ENCODE measurements around the gene NR4A3. TPM values are rescaled to one million over a fixed set of nuclear protein-coding genes. Genes with fewer than 3 reads are reported as not detected.

Gene NR4A3
- total and polyA plus RNA-seq, 2 experiments from 2014 or later, result 0.10 to 0.17 TPM

DNA sequence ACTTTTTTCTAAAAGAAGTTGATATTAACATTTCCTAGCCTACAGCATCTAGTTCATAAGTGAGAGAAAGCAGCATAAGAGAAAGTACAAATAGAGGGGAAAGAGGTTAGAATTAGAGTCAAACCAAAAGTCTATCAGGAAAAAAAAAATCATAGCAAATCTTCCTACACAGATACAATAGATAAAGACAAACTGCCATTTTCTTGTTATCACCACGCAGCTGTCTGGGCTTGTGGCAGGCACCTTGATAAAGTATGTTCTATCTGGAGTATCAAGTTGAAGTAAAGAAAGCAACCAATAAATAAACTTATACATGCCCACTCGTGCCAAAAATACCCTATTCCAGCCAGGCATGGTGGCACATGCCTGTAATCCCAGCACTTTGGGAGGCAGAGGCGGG, 5.3 kb upstream of the NR4A3 start:
- no peaks in the 10 kb centered on the region; the same call in 2 of the 3 replicates for H3K36me3 Mint-ChIP-seq (ENCODE audit: low read depth)
- peaks cover 8% of the 10 kb centered on the region; the same call in 1 of the 2 replicates for H3F3A ChIP-seq (replicated peaks; ENCODE audit: low read depth)
- H3K36me3 ChIP-seq (ENCODE audit: insufficient read depth), result no peaks in the 10 kb centered on the region
- no peak overlapping the region for H2AFZ ChIP-seq
- H3K4me1 ChIP-seq (ENCODE audit: insufficient read depth), result peaks cover 55% of the 10 kb centered on the region
- H3K27ac ChIP-seq (ENCODE audit: low read depth), result no peak overlapping the region
- no peak for TF ChIP-seq JUNB (IDR thresholded peaks at IDR 0.05; ENCODE audit: unreplicated experiment)
- TF ChIP-seq EZH2 (IDR thresholded peaks at IDR 0.05; ENCODE audit: low read depth, unreplicated experiment), result no peak
- TF ChIP-seq ZNF331 (CRISPR knock-in tag; IDR thresholded peaks at IDR 0.05; ENCODE audit: low read depth), result no peak
- TF ChIP-seq, protein P1, sequence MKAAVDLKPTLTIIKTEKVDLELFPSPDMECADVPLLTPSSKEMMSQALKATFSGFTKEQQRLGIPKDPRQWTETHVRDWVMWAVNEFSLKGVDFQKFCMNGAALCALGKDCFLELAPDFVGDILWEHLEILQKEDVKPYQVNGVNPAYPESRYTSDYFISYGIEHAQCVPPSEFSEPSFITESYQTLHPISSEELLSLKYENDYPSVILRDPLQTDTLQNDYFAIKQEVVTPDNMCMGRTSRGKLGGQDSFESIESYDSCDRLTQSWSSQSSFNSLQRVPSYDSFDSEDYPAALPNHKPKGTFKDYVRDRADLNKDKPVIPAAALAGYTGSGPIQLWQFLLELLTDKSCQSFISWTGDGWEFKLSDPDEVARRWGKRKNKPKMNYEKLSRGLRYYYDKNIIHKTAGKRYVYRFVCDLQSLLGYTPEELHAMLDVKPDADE (IDR thresholded peaks at IDR 0.05), result no peak
- no peak for TF ChIP-seq ZNF114 (CRISPR knock-in tag; IDR thresholded peaks at IDR 0.05)
- TF ChIP-seq, protein P2, sequence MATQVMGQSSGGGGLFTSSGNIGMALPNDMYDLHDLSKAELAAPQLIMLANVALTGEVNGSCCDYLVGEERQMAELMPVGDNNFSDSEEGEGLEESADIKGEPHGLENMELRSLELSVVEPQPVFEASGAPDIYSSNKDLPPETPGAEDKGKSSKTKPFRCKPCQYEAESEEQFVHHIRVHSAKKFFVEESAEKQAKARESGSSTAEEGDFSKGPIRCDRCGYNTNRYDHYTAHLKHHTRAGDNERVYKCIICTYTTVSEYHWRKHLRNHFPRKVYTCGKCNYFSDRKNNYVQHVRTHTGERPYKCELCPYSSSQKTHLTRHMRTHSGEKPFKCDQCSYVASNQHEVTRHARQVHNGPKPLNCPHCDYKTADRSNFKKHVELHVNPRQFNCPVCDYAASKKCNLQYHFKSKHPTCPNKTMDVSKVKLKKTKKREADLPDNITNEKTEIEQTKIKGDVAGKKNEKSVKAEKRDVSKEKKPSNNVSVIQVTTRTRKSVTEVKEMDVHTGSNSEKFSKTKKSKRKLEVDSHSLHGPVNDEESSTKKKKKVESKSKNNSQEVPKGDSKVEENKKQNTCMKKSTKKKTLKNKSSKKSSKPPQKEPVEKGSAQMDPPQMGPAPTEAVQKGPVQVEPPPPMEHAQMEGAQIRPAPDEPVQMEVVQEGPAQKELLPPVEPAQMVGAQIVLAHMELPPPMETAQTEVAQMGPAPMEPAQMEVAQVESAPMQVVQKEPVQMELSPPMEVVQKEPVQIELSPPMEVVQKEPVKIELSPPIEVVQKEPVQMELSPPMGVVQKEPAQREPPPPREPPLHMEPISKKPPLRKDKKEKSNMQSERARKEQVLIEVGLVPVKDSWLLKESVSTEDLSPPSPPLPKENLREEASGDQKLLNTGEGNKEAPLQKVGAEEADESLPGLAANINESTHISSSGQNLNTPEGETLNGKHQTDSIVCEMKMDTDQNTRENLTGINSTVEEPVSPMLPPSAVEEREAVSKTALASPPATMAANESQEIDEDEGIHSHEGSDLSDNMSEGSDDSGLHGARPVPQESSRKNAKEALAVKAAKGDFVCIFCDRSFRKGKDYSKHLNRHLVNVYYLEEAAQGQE (IDR thresholded peaks at IDR 0.05; ENCODE audit: unreplicated experiment), result no peak
- TF ChIP-seq, protein P3, sequence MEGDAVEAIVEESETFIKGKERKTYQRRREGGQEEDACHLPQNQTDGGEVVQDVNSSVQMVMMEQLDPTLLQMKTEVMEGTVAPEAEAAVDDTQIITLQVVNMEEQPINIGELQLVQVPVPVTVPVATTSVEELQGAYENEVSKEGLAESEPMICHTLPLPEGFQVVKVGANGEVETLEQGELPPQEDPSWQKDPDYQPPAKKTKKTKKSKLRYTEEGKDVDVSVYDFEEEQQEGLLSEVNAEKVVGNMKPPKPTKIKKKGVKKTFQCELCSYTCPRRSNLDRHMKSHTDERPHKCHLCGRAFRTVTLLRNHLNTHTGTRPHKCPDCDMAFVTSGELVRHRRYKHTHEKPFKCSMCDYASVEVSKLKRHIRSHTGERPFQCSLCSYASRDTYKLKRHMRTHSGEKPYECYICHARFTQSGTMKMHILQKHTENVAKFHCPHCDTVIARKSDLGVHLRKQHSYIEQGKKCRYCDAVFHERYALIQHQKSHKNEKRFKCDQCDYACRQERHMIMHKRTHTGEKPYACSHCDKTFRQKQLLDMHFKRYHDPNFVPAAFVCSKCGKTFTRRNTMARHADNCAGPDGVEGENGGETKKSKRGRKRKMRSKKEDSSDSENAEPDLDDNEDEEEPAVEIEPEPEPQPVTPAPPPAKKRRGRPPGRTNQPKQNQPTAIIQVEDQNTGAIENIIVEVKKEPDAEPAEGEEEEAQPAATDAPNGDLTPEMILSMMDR (conservative IDR thresholded peaks at IDR 0.05; ENCODE audit: low read depth in 2 of 2), result no peak
- TF ChIP-seq STAT1 (IDR thresholded peaks at IDR 0.05; ENCODE audit: unreplicated experiment), result no peak
- TF ChIP-seq, protein P4, sequence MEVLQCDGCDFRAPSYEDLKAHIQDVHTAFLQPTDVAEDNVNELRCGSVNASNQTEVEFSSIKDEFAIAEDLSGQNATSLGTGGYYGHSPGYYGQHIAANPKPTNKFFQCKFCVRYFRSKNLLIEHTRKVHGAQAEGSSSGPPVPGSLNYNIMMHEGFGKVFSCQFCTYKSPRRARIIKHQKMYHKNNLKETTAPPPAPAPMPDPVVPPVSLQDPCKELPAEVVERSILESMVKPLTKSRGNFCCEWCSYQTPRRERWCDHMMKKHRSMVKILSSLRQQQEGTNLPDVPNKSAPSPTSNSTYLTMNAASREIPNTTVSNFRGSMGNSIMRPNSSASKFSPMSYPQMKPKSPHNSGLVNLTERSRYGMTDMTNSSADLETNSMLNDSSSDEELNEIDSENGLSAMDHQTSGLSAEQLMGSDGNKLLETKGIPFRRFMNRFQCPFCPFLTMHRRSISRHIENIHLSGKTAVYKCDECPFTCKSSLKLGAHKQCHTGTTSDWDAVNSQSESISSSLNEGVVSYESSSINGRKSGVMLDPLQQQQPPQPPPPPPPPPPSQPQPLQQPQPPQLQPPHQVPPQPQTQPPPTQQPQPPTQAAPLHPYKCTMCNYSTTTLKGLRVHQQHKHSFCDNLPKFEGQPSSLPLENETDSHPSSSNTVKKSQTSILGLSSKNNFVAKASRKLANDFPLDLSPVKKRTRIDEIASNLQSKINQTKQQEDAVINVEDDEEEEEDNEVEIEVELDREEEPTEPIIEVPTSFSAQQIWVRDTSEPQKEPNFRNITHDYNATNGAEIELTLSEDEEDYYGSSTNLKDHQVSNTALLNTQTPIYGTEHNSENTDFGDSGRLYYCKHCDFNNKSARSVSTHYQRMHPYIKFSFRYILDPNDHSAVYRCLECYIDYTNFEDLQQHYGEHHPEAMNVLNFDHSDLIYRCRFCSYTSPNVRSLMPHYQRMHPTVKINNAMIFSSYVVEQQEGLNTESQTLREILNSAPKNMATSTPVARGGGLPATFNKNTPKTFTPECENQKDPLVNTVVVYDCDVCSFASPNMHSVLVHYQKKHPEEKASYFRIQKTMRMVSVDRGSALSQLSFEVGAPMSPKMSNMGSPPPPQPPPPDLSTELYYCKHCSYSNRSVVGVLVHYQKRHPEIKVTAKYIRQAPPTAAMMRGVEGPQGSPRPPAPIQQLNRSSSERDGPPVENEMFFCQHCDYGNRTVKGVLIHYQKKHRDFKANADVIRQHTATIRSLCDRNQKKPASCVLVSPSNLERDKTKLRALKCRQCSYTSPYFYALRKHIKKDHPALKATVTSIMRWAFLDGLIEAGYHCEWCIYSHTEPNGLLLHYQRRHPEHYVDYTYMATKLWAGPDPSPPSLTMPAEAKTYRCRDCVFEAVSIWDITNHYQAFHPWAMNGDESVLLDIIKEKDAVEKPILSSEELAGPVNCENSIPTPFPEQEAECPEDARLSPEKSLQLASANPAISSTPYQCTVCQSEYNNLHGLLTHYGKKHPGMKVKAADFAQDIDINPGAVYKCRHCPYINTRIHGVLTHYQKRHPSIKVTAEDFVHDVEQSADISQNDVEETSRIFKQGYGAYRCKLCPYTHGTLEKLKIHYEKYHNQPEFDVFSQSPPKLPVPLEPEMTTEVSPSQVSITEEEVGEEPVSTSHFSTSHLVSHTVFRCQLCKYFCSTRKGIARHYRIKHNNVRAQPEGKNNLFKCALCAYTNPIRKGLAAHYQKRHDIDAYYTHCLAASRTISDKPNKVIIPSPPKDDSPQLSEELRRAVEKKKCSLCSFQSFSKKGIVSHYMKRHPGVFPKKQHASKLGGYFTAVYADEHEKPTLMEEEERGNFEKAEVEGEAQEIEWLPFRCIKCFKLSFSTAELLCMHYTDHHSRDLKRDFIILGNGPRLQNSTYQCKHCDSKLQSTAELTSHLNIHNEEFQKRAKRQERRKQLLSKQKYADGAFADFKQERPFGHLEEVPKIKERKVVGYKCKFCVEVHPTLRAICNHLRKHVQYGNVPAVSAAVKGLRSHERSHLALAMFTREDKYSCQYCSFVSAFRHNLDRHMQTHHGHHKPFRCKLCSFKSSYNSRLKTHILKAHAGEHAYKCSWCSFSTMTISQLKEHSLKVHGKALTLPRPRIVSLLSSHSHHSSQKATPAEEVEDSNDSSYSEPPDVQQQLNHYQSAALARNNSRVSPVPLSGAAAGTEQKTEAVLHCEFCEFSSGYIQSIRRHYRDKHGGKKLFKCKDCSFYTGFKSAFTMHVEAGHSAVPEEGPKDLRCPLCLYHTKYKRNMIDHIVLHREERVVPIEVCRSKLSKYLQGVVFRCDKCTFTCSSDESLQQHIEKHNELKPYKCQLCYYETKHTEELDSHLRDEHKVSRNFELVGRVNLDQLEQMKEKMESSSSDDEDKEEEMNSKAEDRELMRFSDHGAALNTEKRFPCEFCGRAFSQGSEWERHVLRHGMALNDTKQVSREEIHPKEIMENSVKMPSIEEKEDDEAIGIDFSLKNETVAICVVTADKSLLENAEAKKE (CRISPR knock-in tag; IDR thresholded peaks at IDR 0.05), result no peak
- no peak for TF ChIP-seq POLR2AphosphoS5 (IDR thresholded peaks at IDR 0.05; ENCODE audit: low read depth)
- no peak for TF ChIP-seq NANOG (IDR thresholded peaks at IDR 0.05; ENCODE audit: borderline replicate concordance)
- no peak for TF ChIP-seq CREB1 (CRISPR knock-in tag; IDR thresholded peaks at IDR 0.05; ENCODE audit: low read depth)
- no peak for TF ChIP-seq EZH2phosphoT487 (IDR thresholded peaks at IDR 0.05; ENCODE audit: unreplicated experiment)
- H3K27me3 Mint-ChIP-seq (ENCODE audit: insufficient read depth, low read depth, poor library complexity), result peaks cover 21% of the 10 kb centered on the region
- H3K9me3 Mint-ChIP-seq, result no peaks in the 10 kb centered on the region
- DNase-seq (ENCODE audit: low spot score), result no peak
- no peak overlapping the region for H3K4me3 ChIP-seq
- no peak overlapping the region for H3K4me3 Mint-ChIP-seq
- no peaks in the 10 kb centered on the region for H3K9me2 ChIP-seq (ENCODE audit: insufficient read depth)
- no peak overlapping the region for H3K27ac Mint-ChIP-seq
- H3K27me3 ChIP-seq (ENCODE audit: insufficient read depth), result peaks cover 13% of the 10 kb centered on the region
- peaks cover 50% of the 10 kb centered on the region for H3K4me1 Mint-ChIP-seq
- H3K79me2 ChIP-seq (replicated peaks; ENCODE audit: insufficient read depth), result peaks cover 42% of the 10 kb centered on the region
- no peak overlapping the region for H3K4me2 ChIP-seq
- no peak for ATAC-seq
- no peaks in the 10 kb centered on the region for H4K20me1 ChIP-seq (replicated peaks; ENCODE audit: insufficient read depth)

Data from GM23338 (cell line).